ENCODE results near the gene RTKN2.

GRCh38 chr10:62182595-62182994, 86.0 kb downstream of the RTKN2 start:
- no peak for TF ChIP-seq CTCF (IDR thresholded peaks at IDR 0.05)
- TF ChIP-seq, protein P1, sequence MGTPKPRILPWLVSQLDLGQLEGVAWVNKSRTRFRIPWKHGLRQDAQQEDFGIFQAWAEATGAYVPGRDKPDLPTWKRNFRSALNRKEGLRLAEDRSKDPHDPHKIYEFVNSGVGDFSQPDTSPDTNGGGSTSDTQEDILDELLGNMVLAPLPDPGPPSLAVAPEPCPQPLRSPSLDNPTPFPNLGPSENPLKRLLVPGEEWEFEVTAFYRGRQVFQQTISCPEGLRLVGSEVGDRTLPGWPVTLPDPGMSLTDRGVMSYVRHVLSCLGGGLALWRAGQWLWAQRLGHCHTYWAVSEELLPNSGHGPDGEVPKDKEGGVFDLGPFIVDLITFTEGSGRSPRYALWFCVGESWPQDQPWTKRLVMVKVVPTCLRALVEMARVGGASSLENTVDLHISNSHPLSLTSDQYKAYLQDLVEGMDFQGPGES (IDR thresholded peaks at IDR 0.05; ENCODE audit: low read depth, low read length): no peak
- no peak for TF ChIP-seq RCOR1 (IDR thresholded peaks at IDR 0.05; ENCODE audit: low read length)
- TF ChIP-seq NRF1 (IDR thresholded peaks at IDR 0.05; ENCODE audit: low read depth, low read length): no peak
- TF ChIP-seq, protein P2, sequence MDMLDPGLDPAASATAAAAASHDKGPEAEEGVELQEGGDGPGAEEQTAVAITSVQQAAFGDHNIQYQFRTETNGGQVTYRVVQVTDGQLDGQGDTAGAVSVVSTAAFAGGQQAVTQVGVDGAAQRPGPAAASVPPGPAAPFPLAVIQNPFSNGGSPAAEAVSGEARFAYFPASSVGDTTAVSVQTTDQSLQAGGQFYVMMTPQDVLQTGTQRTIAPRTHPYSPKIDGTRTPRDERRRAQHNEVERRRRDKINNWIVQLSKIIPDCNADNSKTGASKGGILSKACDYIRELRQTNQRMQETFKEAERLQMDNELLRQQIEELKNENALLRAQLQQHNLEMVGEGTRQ (IDR thresholded peaks at IDR 0.05; ENCODE audit: borderline replicate concordance, low read depth, low read length): no peak
